GM23338 (cell line): Measurements from ENCODE around the gene SPRR1A. TPM values are rescaled to one million over a fixed set of nuclear protein-coding genes. Genes with fewer than 3 reads are reported as not detected.

Source experiments
- ATAC-seq: fragments of 200-7000 bp; cut with Tn5 transposase; 3 replicates; pipeline ENCODE4 v1.9.1; 2020
- DNase-seq: peaks from one replicate; pipeline ENCODE4 v3.0.0-alpha.2; 2015; ENCODE audit warnings: low spot score
- H2AFZ ChIP-seq: fragments of 200-600 bp; sonication (generic); 2 replicates; pipeline ENCODE4 v1.8.0; 2016; ENCODE audit warnings: antibody characterized with exemption, mild to moderate bottlenecking, moderate library complexity
- H3F3A ChIP-seq: fragments of 200-600 bp; sonication (generic); replicated peaks from 2 replicates; pipeline ENCODE4 v1.8.0; 2017; ENCODE audit warnings: antibody characterized with exemption, mixed run types, low read depth
- H3K27ac ChIP-seq: fragments of 200-600 bp; sonication (generic); 2 replicates; pipeline ENCODE4 v1.6.1; 2016; ENCODE audit warnings: low read depth
- H3K27me3 ChIP-seq: fragments of 200-600 bp; sonication (generic); 2 replicates; pipeline ENCODE4 v1.8.0; 2016; ENCODE audit warnings: mild to moderate bottlenecking, mixed run types, moderate library complexity; ENCODE audit not compliant: insufficient read depth
- H3K36me3 ChIP-seq: fragments of 200-600 bp; sonication (generic); 2 replicates; pipeline ENCODE4 v1.8.0; 2016; ENCODE audit warnings: mild to moderate bottlenecking; ENCODE audit not compliant: insufficient read depth
- H3K4me1 ChIP-seq: fragments of 200-600 bp; sonication (generic); 2 replicates; pipeline ENCODE4 v1.8.0; 2016; ENCODE audit warnings: mild to moderate bottlenecking, moderate library complexity; ENCODE audit not compliant: insufficient read depth
- H3K4me2 ChIP-seq: fragments of 200-600 bp; sonication (generic); 2 replicates; pipeline ENCODE4 v1.7.1; 2017; ENCODE audit warnings: mixed run types
- H3K4me3 ChIP-seq: fragments of 200-600 bp; sonication (generic); 2 replicates; pipeline ENCODE4 v1.6.1; 2016; ENCODE audit warnings: mixed run types
- H3K79me2 ChIP-seq: fragments of 200-600 bp; sonication (generic); replicated peaks from 2 replicates; pipeline ENCODE4 v1.8.0; 2017; ENCODE audit warnings: mild to moderate bottlenecking; ENCODE audit not compliant: insufficient read depth
- H3K9me2 ChIP-seq: fragments of 200-600 bp; sonication (generic); 2 replicates; pipeline ENCODE4 v1.8.0; 2017; ENCODE audit not compliant: insufficient read depth
- H4K20me1 ChIP-seq: fragments of 200-600 bp; sonication (generic); replicated peaks from 2 replicates; pipeline ENCODE4 v1.8.0; 2017; ENCODE audit warnings: mild to moderate bottlenecking; ENCODE audit not compliant: insufficient read depth
- H3K27ac Mint-ChIP-seq: 2 replicates; pipeline ENCODE4 v1.8.0; 2020; ENCODE audit warnings: inconsistent platforms, mild to moderate bottlenecking, moderate library complexity, mixed read lengths
- H3K27me3 Mint-ChIP-seq: 3 replicates; pipeline ENCODE4 v1.8.0; 2022; ENCODE audit warnings: low read depth, mild to moderate bottlenecking, moderate library complexity, mixed read lengths, inconsistent platforms; ENCODE audit not compliant: insufficient read depth, poor library complexity
- H3K36me3 Mint-ChIP-seq: 3 replicates; pipeline ENCODE4 v1.8.0; 2021; ENCODE audit warnings: low read depth, mild to moderate bottlenecking, inconsistent platforms, moderate library complexity, mixed read lengths
- H3K4me1 Mint-ChIP-seq: 3 replicates; pipeline ENCODE4 v1.8.0; 2020; ENCODE audit warnings: mild to moderate bottlenecking, inconsistent platforms, mixed read lengths
- H3K4me3 Mint-ChIP-seq: 3 replicates; pipeline ENCODE4 v1.8.0; 2021; ENCODE audit warnings: moderate library complexity, mild to moderate bottlenecking, inconsistent platforms, mixed read lengths
- H3K9me3 Mint-ChIP-seq: 3 replicates; pipeline ENCODE4 v1.8.0; 2020; ENCODE audit warnings: moderate library complexity, mild to moderate bottlenecking, inconsistent platforms, mixed read lengths
- CREB1 ChIP-seq: fragments of 250-450 bp; sonication (Bioruptor Pico); IDR thresholded peaks from 2 replicates; pipeline ENCODE4 v1.5.0; 2020; ENCODE audit warnings: low read depth, mild to moderate bottlenecking, moderate library complexity
- CTCF ChIP-seq, 2 experiments: fragments of 200-600 bp in 1 of 2; sonication (generic) in 1 of 2; conservative IDR thresholded peaks; 2 replicates each; pipeline versions ENCODE4 v1.5.1 to v1.6.1; 2016 to 2017; ENCODE audit warnings: antibody characterized with exemption in 2 of 2, low read depth in 2 of 2, mild to moderate bottlenecking in 2 of 2, moderate library complexity in 1 of 2
- ETS1 ChIP-seq: IDR thresholded peaks from 2 replicates; pipeline ENCODE4 v1.6.1; 2016; ENCODE audit warnings: antibody characterized with exemption
- EZH2 ChIP-seq: fragments of 200-600 bp; sonication (generic); IDR thresholded peaks from one replicate; pipeline ENCODE4 v1.8.0; 2017; ENCODE audit warnings: antibody characterized with exemption, mild to moderate bottlenecking, low read depth; ENCODE audit not compliant: unreplicated experiment
- EZH2phosphoT487 ChIP-seq: fragments of 200-600 bp; sonication (generic); IDR thresholded peaks from one replicate; pipeline ENCODE4 v1.8.1; 2018; ENCODE audit warnings: antibody characterized with exemption; ENCODE audit not compliant: unreplicated experiment
- JUNB ChIP-seq: IDR thresholded peaks from one replicate; pipeline ENCODE4 v1.6.1; 2016; ENCODE audit warnings: antibody characterized with exemption; ENCODE audit not compliant: unreplicated experiment
- NANOG ChIP-seq: IDR thresholded peaks from 2 replicates; pipeline ENCODE4 v1.6.1; 2016; ENCODE audit warnings: antibody characterized with exemption, borderline replicate concordance
- POLR2AphosphoS5 ChIP-seq: IDR thresholded peaks from 2 replicates; pipeline ENCODE4 v1.6.1; 2016; ENCODE audit warnings: antibody characterized with exemption, low read depth
- REST ChIP-seq: IDR thresholded peaks from one replicate; pipeline ENCODE4 v1.6.1; 2018; ENCODE audit warnings: antibody characterized with exemption; ENCODE audit not compliant: unreplicated experiment
- STAT1 ChIP-seq: IDR thresholded peaks from one replicate; pipeline ENCODE4 v1.6.1; 2016; ENCODE audit warnings: antibody characterized with exemption; ENCODE audit not compliant: unreplicated experiment
- ZNF114 ChIP-seq: fragments of 250-450 bp; sonication (Bioruptor Pico); IDR thresholded peaks from 2 replicates; pipeline ENCODE4 v1.5.0; 2020; ENCODE audit warnings: mild to moderate bottlenecking, moderate library complexity
- ZNF331 ChIP-seq: fragments of 250-450 bp; sonication (Bioruptor Pico); IDR thresholded peaks from 2 replicates; pipeline ENCODE4 v1.5.0; 2020; ENCODE audit warnings: low read depth, mild to moderate bottlenecking, moderate library complexity
- polyA plus RNA-seq: library from polyadenylated mRNA; unstranded; fragments of >200 nt; fragmentation: Nextera tagmentation; extraction: Ambion mirVana; gene quantifications from 2 replicates; pipeline ENCODE4 v1.2.1, GENCODE V29; 2016
- total RNA-seq: library from RNA; depleted of rRNA; stranded (reverse); fragments of >200 nt; shearing (Covaris generic); gene quantifications from 2 replicates; pipeline ENCODE4 v1.2.3, GENCODE V29; 2014
- TF ChIP-seq, protein P1 (sequence below): fragments of 250-450 bp; sonication (Bioruptor Pico); IDR thresholded peaks from 2 replicates; pipeline ENCODE4 v1.5.0; 2020; ENCODE audit warnings: mild to moderate bottlenecking, moderate library complexity

The SPRR1A gene
- total and polyA plus RNA-seq, 2 experiments from 2014 or later: not detected

DNA sequence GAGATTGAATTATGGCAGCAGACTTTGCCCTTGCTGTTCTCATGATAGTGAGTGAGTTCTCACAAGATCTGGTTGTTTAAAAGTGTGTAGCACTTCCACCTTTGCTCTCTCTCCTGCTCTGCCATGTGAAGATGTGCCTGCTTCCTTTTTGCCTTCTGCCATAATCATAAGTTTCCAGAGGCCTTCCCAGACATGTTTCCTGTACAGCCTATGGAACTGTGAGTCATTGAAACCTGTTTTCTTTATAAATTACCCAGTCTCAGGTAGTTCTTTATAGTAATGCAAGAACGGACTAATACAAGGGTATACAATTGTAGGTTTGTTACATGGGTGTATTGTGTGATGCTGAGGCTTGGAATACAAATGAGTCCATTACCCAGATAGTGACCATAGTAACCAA lies 51.3 kb downstream of the SPRR1A start:
- H3K9me3 Mint-ChIP-seq: no peaks in the 10 kb centered on the region
- Histone ChIP-seq H3K9me2 (peaks cover 1% of the 10 kb centered on the region; the same call in 1 of the 2 replicates), H3K79me2 (no peaks in the 10 kb centered on the region), H3F3A (no peaks in the 10 kb centered on the region), H3K36me3 (no peaks in the 10 kb centered on the region), H3K27me3 (no peaks in the 10 kb centered on the region), H3K4me3 (no peak overlapping the region), H2AFZ (no peak overlapping the region), H4K20me1 (no peaks in the 10 kb centered on the region), H3K4me2 (no peak overlapping the region), H3K27ac (no peak overlapping the region), H3K4me1 (no peaks in the 10 kb centered on the region)
- H3K27me3 Mint-ChIP-seq: peaks cover 2% of the 10 kb centered on the region
- no peak overlapping the region for H3K27ac Mint-ChIP-seq
- DNase-seq (no peak), ATAC-seq (no peak)
- TF ChIP-seq NANOG (no peak), ZNF331 (no peak), CTCF (conservative IDR thresholded peaks at IDR 0.05; ENCODE audit: low read depth in 2 of 2) (no peak), CREB1 (CRISPR knock-in tag) (no peak), POLR2AphosphoS5 (no peak), EZH2phosphoT487 (no peak), ETS1 (no peak), REST (no peak), JUNB (no peak), STAT1 (no peak), EZH2 (no peak), ZNF114 (CRISPR knock-in tag) (no peak)
- TF ChIP-seq, protein P1, sequence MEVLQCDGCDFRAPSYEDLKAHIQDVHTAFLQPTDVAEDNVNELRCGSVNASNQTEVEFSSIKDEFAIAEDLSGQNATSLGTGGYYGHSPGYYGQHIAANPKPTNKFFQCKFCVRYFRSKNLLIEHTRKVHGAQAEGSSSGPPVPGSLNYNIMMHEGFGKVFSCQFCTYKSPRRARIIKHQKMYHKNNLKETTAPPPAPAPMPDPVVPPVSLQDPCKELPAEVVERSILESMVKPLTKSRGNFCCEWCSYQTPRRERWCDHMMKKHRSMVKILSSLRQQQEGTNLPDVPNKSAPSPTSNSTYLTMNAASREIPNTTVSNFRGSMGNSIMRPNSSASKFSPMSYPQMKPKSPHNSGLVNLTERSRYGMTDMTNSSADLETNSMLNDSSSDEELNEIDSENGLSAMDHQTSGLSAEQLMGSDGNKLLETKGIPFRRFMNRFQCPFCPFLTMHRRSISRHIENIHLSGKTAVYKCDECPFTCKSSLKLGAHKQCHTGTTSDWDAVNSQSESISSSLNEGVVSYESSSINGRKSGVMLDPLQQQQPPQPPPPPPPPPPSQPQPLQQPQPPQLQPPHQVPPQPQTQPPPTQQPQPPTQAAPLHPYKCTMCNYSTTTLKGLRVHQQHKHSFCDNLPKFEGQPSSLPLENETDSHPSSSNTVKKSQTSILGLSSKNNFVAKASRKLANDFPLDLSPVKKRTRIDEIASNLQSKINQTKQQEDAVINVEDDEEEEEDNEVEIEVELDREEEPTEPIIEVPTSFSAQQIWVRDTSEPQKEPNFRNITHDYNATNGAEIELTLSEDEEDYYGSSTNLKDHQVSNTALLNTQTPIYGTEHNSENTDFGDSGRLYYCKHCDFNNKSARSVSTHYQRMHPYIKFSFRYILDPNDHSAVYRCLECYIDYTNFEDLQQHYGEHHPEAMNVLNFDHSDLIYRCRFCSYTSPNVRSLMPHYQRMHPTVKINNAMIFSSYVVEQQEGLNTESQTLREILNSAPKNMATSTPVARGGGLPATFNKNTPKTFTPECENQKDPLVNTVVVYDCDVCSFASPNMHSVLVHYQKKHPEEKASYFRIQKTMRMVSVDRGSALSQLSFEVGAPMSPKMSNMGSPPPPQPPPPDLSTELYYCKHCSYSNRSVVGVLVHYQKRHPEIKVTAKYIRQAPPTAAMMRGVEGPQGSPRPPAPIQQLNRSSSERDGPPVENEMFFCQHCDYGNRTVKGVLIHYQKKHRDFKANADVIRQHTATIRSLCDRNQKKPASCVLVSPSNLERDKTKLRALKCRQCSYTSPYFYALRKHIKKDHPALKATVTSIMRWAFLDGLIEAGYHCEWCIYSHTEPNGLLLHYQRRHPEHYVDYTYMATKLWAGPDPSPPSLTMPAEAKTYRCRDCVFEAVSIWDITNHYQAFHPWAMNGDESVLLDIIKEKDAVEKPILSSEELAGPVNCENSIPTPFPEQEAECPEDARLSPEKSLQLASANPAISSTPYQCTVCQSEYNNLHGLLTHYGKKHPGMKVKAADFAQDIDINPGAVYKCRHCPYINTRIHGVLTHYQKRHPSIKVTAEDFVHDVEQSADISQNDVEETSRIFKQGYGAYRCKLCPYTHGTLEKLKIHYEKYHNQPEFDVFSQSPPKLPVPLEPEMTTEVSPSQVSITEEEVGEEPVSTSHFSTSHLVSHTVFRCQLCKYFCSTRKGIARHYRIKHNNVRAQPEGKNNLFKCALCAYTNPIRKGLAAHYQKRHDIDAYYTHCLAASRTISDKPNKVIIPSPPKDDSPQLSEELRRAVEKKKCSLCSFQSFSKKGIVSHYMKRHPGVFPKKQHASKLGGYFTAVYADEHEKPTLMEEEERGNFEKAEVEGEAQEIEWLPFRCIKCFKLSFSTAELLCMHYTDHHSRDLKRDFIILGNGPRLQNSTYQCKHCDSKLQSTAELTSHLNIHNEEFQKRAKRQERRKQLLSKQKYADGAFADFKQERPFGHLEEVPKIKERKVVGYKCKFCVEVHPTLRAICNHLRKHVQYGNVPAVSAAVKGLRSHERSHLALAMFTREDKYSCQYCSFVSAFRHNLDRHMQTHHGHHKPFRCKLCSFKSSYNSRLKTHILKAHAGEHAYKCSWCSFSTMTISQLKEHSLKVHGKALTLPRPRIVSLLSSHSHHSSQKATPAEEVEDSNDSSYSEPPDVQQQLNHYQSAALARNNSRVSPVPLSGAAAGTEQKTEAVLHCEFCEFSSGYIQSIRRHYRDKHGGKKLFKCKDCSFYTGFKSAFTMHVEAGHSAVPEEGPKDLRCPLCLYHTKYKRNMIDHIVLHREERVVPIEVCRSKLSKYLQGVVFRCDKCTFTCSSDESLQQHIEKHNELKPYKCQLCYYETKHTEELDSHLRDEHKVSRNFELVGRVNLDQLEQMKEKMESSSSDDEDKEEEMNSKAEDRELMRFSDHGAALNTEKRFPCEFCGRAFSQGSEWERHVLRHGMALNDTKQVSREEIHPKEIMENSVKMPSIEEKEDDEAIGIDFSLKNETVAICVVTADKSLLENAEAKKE (CRISPR knock-in tag): no peak
- H3K4me3 Mint-ChIP-seq: no peak overlapping the region
- no peaks in the 10 kb centered on the region for H3K36me3 Mint-ChIP-seq
- H3K4me1 Mint-ChIP-seq: peaks cover 7% of the 10 kb centered on the region; the same call in 2 of the 3 replicates
